G401 (cell line): ENCODE data around the gene THOC1. TPM values are rescaled to one million over a fixed set of nuclear protein-coding genes. Genes with fewer than 3 reads are reported as not detected.
"Not testable (repeated sequence)": the region's sequence is repeated elsewhere in the genome, so short reads cannot be mapped to it uniquely, and the experiment has no call there.

ENCODE experiments used
- DNase-seq: peaks from one replicate; pipeline ENCODE4 v3.0.0-alpha.2; 2015; ENCODE audit warnings: low spot score
- in situ Hi-C: cut with HindIII; loops from 2 replicates; pipeline ENCODE4 v1.10.0; 2016; ENCODE audit warnings: low sequenced_read_pairs, mixed read lengths
- total RNA-seq: library from RNA; depleted of rRNA; stranded (reverse); fragments of >200 nt; shearing (Covaris generic); gene quantifications from 2 replicates; pipeline ENCODE4 v1.2.3, GENCODE V29; 2014; rRNA removed

The THOC1 gene
- 46.2 and 63.2 TPM in 2 replicates for total RNA-seq

GRCh38 chr18:267688-268552 is at the start of gene THOC1:
TSS of gene THOC1 (minus strand) at chr18:268047. CDS start at chr18:268019, 28 bp downstream.
- peak; percentile 89 for DNase-seq
- in situ Hi-C loops: no loop called here

- no peak for DNase-seq
- in situ Hi-C loops: no loop called here
Observed at GRCh38 chr18:317618-318017, 49.8 kb upstream of the THOC1 start.

- DNase-seq: no peak
- in situ Hi-C loops: no loop called here
Observed at GRCh38 chr18:316393-316792, 48.5 kb upstream of the THOC1 start.

GRCh38 chr18:313931-314330 is 46.1 kb upstream of the THOC1 start:
- in situ Hi-C loops: no loop called here

GRCh38 chr18:312415-312814 is 44.6 kb upstream of the THOC1 start:
- DNase-seq: no peak
- in situ Hi-C loops: no loop called here

More at GRCh38 chr18:313931-314330, 46.1 kb upstream of the THOC1 start:
- no peak for DNase-seq

GRCh38 chr18:310042-310441 is 42.2 kb upstream of the THOC1 start:
- DNase-seq: no peak
- in situ Hi-C loops: no loop called here

GRCh38 chr18:308086-308485 is 40.2 kb upstream of the THOC1 start:
- DNase-seq, in situ Hi-C loops: not testable (repeated sequence)

GRCh38 chr18:306608-307255 is 38.9 kb upstream of the THOC1 start:
- in situ Hi-C loops: no loop called here

GRCh38 chr18:305003-305501 is 37.2 kb upstream of the THOC1 start:
- no peak for DNase-seq
- in situ Hi-C loops: no loop called here

More at GRCh38 chr18:306608-307255, 38.9 kb upstream of the THOC1 start:
- no peak for DNase-seq

- in situ Hi-C loops: no loop called here
- DNase-seq: no peak
Observed at GRCh38 chr18:303607-304006, 35.8 kb upstream of the THOC1 start.

- in situ Hi-C loops: no loop called here
- no peak for DNase-seq
Observed at GRCh38 chr18:303011-303410, 35.2 kb upstream of the THOC1 start.

- in situ Hi-C loops: no loop called here
- no peak for DNase-seq
Observed at GRCh38 chr18:302097-302496, 34.2 kb upstream of the THOC1 start.

GRCh38 chr18:297936-298335 is 30.1 kb upstream of the THOC1 start:
- DNase-seq: no peak
- in situ Hi-C loops: no loop called here

- DNase-seq: no peak
- in situ Hi-C loops: no loop called here
Observed at GRCh38 chr18:295756-296490, 28.1 kb upstream of the THOC1 start.

- in situ Hi-C loops: no loop called here
- no peak for DNase-seq
Observed at GRCh38 chr18:294566-294965, 26.7 kb upstream of the THOC1 start.

- DNase-seq: no peak
- in situ Hi-C loops: no loop called here
Observed at GRCh38 chr18:293536-293935, 25.7 kb upstream of the THOC1 start.

GRCh38 chr18:292271-292670 is 24.4 kb upstream of the THOC1 start:
- in situ Hi-C loops: no loop called here
- DNase-seq: no peak

- in situ Hi-C loops, DNase-seq: not testable (repeated sequence)
Observed at GRCh38 chr18:289970-290369, 22.1 kb upstream of the THOC1 start.

GRCh38 chr18:289026-289425 is 21.2 kb upstream of the THOC1 start:
- in situ Hi-C loops: no loop called here
- no peak for DNase-seq
